DMS153 (cell line): Measurements from ENCODE around the gene LRP4.
"Not testable (repeated sequence)": the region's sequence is repeated elsewhere in the genome, so short reads cannot be mapped to it uniquely, and the experiment has no call there.

Experiments
- DNase-seq: peaks from one replicate; lab custom pipeline; 2025; lab: John Stamatoyannopoulos, UW

LRP4 gene, protein sequence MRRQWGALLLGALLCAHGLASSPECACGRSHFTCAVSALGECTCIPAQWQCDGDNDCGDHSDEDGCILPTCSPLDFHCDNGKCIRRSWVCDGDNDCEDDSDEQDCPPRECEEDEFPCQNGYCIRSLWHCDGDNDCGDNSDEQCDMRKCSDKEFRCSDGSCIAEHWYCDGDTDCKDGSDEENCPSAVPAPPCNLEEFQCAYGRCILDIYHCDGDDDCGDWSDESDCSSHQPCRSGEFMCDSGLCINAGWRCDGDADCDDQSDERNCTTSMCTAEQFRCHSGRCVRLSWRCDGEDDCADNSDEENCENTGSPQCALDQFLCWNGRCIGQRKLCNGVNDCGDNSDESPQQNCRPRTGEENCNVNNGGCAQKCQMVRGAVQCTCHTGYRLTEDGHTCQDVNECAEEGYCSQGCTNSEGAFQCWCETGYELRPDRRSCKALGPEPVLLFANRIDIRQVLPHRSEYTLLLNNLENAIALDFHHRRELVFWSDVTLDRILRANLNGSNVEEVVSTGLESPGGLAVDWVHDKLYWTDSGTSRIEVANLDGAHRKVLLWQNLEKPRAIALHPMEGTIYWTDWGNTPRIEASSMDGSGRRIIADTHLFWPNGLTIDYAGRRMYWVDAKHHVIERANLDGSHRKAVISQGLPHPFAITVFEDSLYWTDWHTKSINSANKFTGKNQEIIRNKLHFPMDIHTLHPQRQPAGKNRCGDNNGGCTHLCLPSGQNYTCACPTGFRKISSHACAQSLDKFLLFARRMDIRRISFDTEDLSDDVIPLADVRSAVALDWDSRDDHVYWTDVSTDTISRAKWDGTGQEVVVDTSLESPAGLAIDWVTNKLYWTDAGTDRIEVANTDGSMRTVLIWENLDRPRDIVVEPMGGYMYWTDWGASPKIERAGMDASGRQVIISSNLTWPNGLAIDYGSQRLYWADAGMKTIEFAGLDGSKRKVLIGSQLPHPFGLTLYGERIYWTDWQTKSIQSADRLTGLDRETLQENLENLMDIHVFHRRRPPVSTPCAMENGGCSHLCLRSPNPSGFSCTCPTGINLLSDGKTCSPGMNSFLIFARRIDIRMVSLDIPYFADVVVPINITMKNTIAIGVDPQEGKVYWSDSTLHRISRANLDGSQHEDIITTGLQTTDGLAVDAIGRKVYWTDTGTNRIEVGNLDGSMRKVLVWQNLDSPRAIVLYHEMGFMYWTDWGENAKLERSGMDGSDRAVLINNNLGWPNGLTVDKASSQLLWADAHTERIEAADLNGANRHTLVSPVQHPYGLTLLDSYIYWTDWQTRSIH (N-terminal part only)

GRCh38 chr11:46918083-46918787 is at the start of gene LRP4:
Gene LRP4 (minus strand): TSS chr11:46918550. CDS start chr11:46918379, 171 bp downstream.
- DNase-seq = no peak

- no peak for DNase-seq
Observed at GRCh38 chr11:46967962-46968361, 49.6 kb upstream of the LRP4 start.

DNA sequence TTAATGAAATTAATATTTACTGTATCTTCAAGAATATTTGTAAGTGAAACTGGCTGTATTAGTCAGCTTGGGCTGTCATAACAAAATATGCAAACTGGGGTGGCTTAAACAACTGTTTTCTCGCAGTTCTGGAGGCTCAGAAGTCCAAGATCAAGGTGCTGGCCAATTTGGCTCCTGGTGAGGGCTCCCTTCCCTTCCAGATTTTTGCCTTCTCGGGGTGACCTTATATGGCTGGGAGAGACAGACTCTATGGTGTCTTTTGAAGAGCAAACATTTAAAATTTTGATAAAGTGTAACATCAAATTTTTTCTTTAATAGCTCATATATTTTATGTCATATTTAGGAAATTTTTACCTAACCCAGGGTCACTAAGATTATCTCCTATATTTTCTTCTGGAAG is 48.4 kb upstream of the LRP4 start:
- DNase-seq = no peak

- DNase-seq = no peak
Observed at GRCh38 chr11:46963844-46964243, 45.5 kb upstream of the LRP4 start.

DNA sequence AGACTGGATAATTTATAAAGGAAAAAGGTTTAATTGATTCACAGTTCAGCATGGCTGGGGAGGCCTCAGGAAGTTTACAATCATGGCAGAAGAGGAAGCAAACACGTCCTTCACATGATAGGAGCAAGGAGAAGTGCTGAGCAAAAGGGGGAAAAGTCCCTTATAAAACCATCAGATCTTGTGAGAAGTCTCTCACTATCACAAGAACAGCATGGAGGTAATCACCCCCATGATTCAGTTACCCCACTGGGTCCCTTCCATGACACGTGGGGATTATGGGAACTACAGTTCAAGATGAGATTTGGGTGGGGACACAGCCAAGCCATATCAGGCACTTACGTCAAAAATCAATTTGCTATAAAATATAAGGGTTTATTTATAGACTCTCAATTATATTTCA is 43.5 kb upstream of the LRP4 start:
- DNase-seq = not testable (repeated sequence)

DNA sequence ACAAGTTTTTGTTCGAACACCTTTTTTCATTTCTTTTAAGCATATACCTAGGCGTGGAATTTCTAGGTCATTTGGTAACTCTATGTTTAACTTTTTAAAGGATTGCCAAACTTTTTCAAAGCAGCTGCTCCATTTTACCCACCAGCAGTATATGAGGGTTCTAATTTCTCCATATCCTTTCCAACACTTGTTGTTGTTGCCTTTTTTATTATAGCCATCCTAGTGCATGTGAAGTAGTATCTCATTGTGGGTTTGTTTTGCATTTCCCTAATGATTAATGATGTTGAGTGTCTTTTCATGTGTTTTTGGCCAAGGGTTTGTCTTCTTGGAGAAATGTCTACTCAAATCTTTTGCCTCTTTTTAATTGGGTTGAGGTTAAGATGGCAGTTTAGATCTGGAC is 42.7 kb upstream of the LRP4 start:
- DNase-seq = no peak

GRCh38 chr11:46958777-46959176 is 40.4 kb upstream of the LRP4 start:
- no peak for DNase-seq

- no peak for DNase-seq
Observed at GRCh38 chr11:46953093-46953492, 34.7 kb upstream of the LRP4 start.

DNA sequence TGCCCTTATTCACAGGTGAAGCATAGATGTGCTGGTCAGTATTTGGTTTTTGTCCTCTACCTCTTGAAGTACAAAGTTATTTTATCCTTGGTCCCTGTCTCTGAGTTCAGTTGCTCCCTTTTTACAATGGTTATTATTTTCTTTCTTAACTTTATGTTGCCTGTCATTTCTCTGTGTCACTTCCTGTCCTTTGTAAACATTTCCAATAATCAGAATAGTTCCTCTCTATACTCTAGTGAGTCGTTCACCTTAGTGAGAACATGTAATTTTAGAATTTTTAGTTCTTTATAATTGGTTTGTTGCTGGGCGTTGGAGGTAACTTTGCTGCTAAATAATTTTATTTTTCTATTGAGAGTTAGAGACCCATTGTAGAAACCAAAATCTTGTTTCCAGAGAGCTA is 34.2 kb upstream of the LRP4 start:
- DNase-seq = no peak

DNA sequence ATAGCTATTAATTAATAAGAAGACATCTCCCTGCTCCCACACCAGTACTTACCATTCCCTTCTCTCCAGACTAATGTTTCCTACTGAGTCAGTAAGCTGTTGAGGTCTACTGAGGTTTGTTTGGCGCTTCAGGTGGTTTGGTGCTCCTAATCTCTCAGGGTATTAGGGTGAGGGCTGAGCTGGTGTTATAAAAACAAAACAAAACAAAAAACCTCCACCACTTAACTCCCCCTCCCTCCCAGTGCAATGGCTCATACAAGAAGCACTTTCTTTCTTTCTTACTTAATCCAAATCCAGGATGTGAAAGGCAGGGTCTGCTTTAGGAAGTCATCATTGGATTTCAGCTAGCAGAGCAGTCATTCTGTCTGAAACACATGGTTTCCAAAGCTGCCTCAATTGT is 33.5 kb upstream of the LRP4 start:
- no peak for DNase-seq

GRCh38 chr11:46949297-46949696 is 30.9 kb upstream of the LRP4 start:
- no peak for DNase-seq

- peak; percentile 78 for DNase-seq
Observed at GRCh38 chr11:46948378-46949131, 30.2 kb upstream of the LRP4 start.

GRCh38 chr11:46947399-46948077 is 29.2 kb upstream of the LRP4 start:
- DNase-seq = peak; percentile 20

DNA sequence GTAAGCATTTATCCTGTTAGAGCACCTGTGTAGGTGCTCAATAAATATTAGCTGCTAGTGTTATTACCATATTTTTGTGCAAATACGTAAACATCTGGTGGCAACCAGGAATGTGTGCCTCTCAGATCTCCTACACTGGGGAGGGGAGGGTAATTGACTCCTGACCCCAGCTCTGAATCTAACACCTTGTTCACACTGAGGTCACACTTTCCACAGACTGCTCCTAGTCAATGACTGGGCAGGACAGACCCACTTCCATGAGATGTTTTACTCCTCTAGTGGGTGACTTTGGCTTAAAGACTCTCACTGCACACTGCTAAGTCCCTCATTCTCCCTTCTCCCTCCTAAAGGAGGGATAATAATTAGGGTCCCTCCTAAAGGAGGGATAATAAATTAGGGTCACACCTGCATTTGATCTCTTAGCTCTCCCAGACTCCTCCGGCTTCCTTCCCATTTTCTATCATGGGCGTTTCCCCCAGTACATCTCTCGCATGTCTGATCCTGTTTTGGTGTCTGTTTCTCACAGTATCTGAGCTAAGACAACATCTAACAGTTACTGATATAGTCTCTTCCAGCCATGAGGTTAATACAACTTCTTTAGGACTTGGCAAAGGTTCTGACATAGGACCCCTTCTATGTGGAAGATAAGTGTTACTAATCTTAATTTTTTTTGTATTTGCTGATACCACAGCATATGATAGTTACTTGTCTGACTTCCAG is 26.2 kb upstream of the LRP4 start:
- DNase-seq = no peak

DNA sequence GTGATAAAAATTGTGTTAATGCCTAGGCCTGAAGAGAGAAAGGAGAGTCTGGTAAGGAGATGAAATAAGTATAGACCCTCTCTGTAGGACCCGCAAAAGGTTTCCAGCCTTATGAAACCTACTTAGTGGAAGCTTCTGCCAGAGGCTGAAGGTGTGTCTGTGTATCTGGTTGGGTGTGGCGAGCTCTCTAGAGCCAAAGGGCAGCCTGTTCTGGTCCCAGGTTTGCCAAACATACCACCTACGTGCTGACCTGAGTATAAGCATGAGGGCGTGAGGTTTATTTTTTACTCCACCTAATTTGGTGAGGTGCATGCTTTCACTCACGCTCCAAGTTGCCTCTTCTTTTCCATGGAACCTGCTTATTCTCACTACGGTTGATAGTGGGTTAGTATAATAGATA is 23.8 kb upstream of the LRP4 start:
- no peak for DNase-seq

DNA sequence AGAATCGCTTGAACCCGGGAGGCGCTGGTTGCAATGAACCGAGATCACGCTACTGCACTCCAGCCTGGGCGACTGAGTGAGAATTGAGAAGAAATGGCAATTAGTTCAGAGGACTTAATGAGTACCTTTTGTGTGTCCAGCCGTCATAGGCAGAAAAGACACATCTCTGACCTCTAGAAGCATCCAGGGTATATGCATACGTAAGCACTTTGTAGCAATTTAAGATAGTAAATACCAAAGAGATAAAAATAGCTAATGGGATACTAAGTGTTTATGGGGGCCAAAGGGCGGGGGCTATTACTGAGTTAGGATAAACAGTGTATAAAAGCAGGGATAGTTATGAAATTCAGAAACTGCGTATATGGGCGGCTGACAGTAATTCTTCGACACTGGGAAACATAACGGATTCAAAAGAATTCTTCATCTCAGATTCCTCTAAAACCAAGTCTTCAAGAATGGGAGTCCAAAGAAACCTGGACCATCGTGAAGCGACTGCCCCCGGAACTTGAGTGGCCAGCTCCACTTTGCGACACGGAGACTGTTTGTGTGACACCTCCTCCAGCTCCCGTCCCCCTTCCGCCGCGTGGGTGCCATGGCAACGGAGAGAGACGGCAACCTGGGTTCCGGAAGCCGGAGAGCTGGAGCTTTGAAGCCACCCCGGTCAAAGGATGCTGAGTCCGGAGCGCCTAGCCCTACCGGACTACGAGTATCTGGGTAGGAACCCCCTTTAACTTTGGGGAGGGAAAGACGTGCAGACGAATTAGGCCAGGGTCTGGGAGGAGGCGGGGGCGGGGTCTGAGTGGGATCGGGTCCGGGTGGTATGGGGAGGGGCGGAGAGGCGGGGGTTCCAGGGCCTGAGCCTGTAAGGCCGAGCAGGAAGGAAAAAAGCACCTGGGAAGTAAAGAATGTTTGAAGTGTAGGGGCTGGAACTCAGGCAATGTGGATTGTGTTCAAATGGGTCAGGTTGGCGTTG is 18.1 kb upstream of the LRP4 start, which contains the start of gene CSTPP1:
Gene CSTPP1, plus strand, starts transcription at position 624 of the 973 bp plus-strand sequence. Its CDS starts 45 bp downstream, at position 669.
- peak; percentile 73 for DNase-seq

DNA sequence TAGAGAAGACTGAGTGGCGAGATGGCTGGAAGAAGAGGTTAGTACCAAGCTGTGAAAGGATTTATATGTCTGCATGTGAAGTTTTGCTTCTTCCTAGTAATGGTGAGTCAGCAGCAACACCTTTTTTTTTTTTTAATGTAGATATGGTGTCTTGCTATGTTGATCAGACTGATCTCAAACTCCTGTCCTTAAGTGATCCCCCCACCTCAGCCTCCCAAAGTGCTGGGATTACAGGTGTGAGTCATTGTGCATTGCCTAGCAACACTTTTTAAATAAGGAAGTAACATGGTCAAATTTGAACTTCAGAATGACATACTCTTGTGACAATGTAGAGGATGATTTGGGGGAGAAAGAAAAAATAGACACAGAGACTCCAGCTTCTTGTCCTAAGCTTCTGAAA is 11.7 kb upstream of the LRP4 start:
- DNase-seq = peak; percentile 82

- not testable (repeated sequence) for DNase-seq
Observed at GRCh38 chr11:46928701-46929100, 10.4 kb upstream of the LRP4 start.
